IPS-20b (cell line): ENCODE results near the gene MCTP1.

Source experiments
- H3K27ac ChIP-seq: one replicate; pipeline ENCODE4 v1.5.1; 2013; ENCODE audit warnings: low read length
- H3K27me3 ChIP-seq: 2 replicates; pipeline ENCODE4 v1.6.1; 2013; ENCODE audit warnings: mild to moderate bottlenecking, low read length, inconsistent platforms; ENCODE audit not compliant: insufficient read depth
- H3K36me3 ChIP-seq: 2 replicates; pipeline ENCODE4 v1.6.1; 2013; ENCODE audit warnings: low read depth, mild to moderate bottlenecking, inconsistent platforms, low read length, moderate library complexity; ENCODE audit not compliant: insufficient read depth
- H3K4me1 ChIP-seq: 2 replicates; pipeline ENCODE4 v1.6.1; 2013; ENCODE audit warnings: mild to moderate bottlenecking, control low read depth, inconsistent platforms, low read length, moderate library complexity; ENCODE audit not compliant: insufficient read depth
- H3K4me3 ChIP-seq: 2 replicates; pipeline ENCODE4 v1.5.1; 2013; ENCODE audit warnings: mild to moderate bottlenecking, low read length, inconsistent platforms
- H3K9ac ChIP-seq: 2 replicates; pipeline ENCODE4 v1.6.1; 2013; ENCODE audit warnings: low read depth, mild to moderate bottlenecking, inconsistent platforms, low read length, moderate library complexity
- H3K9me3 ChIP-seq: 2 replicates; pipeline ENCODE4 v1.6.1; 2013; ENCODE audit warnings: mild to moderate bottlenecking, low read depth, low read length, inconsistent platforms; ENCODE audit not compliant: insufficient read depth

The MCTP1 gene

GRCh38 chr5:94744906-94745305 lies 540.0 kb downstream of the MCTP1 start:
- no peak overlapping the region for H3K9ac ChIP-seq
- no peak overlapping the region for H3K27ac ChIP-seq
- no peaks in the 10 kb centered on the region for H3K9me3 ChIP-seq
- H3K4me3 ChIP-seq = no peak overlapping the region
- H3K36me3 ChIP-seq = no peaks in the 10 kb centered on the region
- H3K4me1 ChIP-seq = peaks cover 7% of the 10 kb centered on the region; the same call in 1 of the 2 replicates
- H3K27me3 ChIP-seq = no peaks in the 10 kb centered on the region

- Histone ChIP-seq H3K9ac (no peak overlapping the region), H3K27me3 (no peaks in the 10 kb centered on the region), H3K27ac (no peak overlapping the region), H3K4me1 (peaks cover 7% of the 10 kb centered on the region; the same call in 1 of the 2 replicates), H3K9me3 (no peaks in the 10 kb centered on the region), H3K4me3 (no peak overlapping the region), H3K36me3 (no peaks in the 10 kb centered on the region)
These were observed 542.0 kb downstream of the MCTP1 start for GRCh38 chr5:94742852-94743251.

GRCh38 chr5:94740286-94740685 lies 544.6 kb downstream of the MCTP1 start:
- H3K4me3 ChIP-seq = no peak overlapping the region
- H3K9me3 ChIP-seq = no peaks in the 10 kb centered on the region
- H3K27me3 ChIP-seq = no peaks in the 10 kb centered on the region
- H3K9ac ChIP-seq = no peak overlapping the region
- H3K36me3 ChIP-seq = no peaks in the 10 kb centered on the region
- H3K27ac ChIP-seq = no peak overlapping the region
- peaks cover 7% of the 10 kb centered on the region; the same call in 1 of the 2 replicates for H3K4me1 ChIP-seq

GRCh38 chr5:94736498-94736897 lies 548.4 kb downstream of the MCTP1 start:
- Histone ChIP-seq H3K9ac (no peak overlapping the region), H3K36me3 (no peaks in the 10 kb centered on the region), H3K4me1 (peaks cover 7% of the 10 kb centered on the region; the same call in 1 of the 2 replicates), H3K9me3 (no peaks in the 10 kb centered on the region), H3K27ac (no peak overlapping the region), H3K27me3 (no peaks in the 10 kb centered on the region), H3K4me3 (no peak overlapping the region)

GRCh38 chr5:94731471-94731870 lies 553.4 kb downstream of the MCTP1 start:
- H3K9me3 ChIP-seq = no peaks in the 10 kb centered on the region
- no peak overlapping the region for H3K4me3 ChIP-seq
- H3K4me1 ChIP-seq = no peaks in the 10 kb centered on the region
- no peaks in the 10 kb centered on the region for H3K36me3 ChIP-seq
- no peak overlapping the region for H3K9ac ChIP-seq
- no peak overlapping the region for H3K27ac ChIP-seq
- H3K27me3 ChIP-seq = no peaks in the 10 kb centered on the region

GRCh38 chr5:94725142-94725541 lies 559.8 kb downstream of the MCTP1 start:
- no peak overlapping the region for H3K9ac ChIP-seq
- no peaks in the 10 kb centered on the region for H3K36me3 ChIP-seq
- H3K4me1 ChIP-seq = no peaks in the 10 kb centered on the region
- H3K27ac ChIP-seq = no peak overlapping the region
- H3K27me3 ChIP-seq = no peaks in the 10 kb centered on the region
- H3K4me3 ChIP-seq = no peak overlapping the region
- H3K9me3 ChIP-seq = no peaks in the 10 kb centered on the region

GRCh38 chr5:94715768-94716167 lies 569.1 kb downstream of the MCTP1 start:
- Histone ChIP-seq H3K4me3 (no peak overlapping the region), H3K9me3 (no peaks in the 10 kb centered on the region)

GRCh38 chr5:94711785-94712184 lies 573.1 kb downstream of the MCTP1 start:
- peaks cover 29% of the 10 kb centered on the region; the same call in 1 of the 2 replicates for H3K36me3 ChIP-seq
- H3K9me3 ChIP-seq = no peaks in the 10 kb centered on the region
- H3K4me3 ChIP-seq = no peak overlapping the region
- no peak overlapping the region for H3K9ac ChIP-seq
- no peaks in the 10 kb centered on the region for H3K27me3 ChIP-seq
- peaks cover 6% of the 10 kb centered on the region; the same call in 1 of the 2 replicates for H3K4me1 ChIP-seq
- no peak overlapping the region for H3K27ac ChIP-seq

More at GRCh38 chr5:94715768-94716167, 569.1 kb downstream of the MCTP1 start:
- Histone ChIP-seq H3K9ac (no peak overlapping the region), H3K36me3 (peaks cover 7% of the 10 kb centered on the region; the same call in 1 of the 2 replicates), H3K27ac (no peak overlapping the region), H3K4me1 (no peaks in the 10 kb centered on the region), H3K27me3 (no peaks in the 10 kb centered on the region)

- Histone ChIP-seq H3K9me3 (no peaks in the 10 kb centered on the region), H3K4me3 (no peak overlapping the region), H3K27me3 (no peaks in the 10 kb centered on the region), H3K36me3 (peaks cover 29% of the 10 kb centered on the region; the same call in 1 of the 2 replicates), H3K27ac (no peak overlapping the region), H3K9ac (no peak overlapping the region), H3K4me1 (peaks cover 6% of the 10 kb centered on the region; the same call in 1 of the 2 replicates)
These were observed 575.6 kb downstream of the MCTP1 start for GRCh38 chr5:94709277-94709676.

- H3K27me3 ChIP-seq = no peaks in the 10 kb centered on the region
- H3K4me1 ChIP-seq = peaks cover 6% of the 10 kb centered on the region; the same call in 1 of the 2 replicates
- no peak overlapping the region for H3K9ac ChIP-seq
- no peaks in the 10 kb centered on the region for H3K9me3 ChIP-seq
- H3K27ac ChIP-seq = no peak overlapping the region
- H3K36me3 ChIP-seq = peaks cover 38% of the 10 kb centered on the region; the same call in 1 of the 2 replicates
- H3K4me3 ChIP-seq = no peak overlapping the region
These were observed 577.5 kb downstream of the MCTP1 start for GRCh38 chr5:94707359-94707758.

GRCh38 chr5:94705427-94705826 lies 579.5 kb downstream of the MCTP1 start:
- H3K27ac ChIP-seq = no peak overlapping the region
- no peak overlapping the region for H3K9ac ChIP-seq
- no peaks in the 10 kb centered on the region for H3K9me3 ChIP-seq
- H3K27me3 ChIP-seq = no peaks in the 10 kb centered on the region
- no peak overlapping the region for H3K4me3 ChIP-seq
- H3K36me3 ChIP-seq = peaks cover 36% of the 10 kb centered on the region; the same call in 1 of the 2 replicates
- H3K4me1 ChIP-seq = peaks cover 6% of the 10 kb centered on the region; the same call in 1 of the 2 replicates

- no peaks in the 10 kb centered on the region for H3K9me3 ChIP-seq
- H3K27ac ChIP-seq = no peak overlapping the region
- no peaks in the 10 kb centered on the region for H3K27me3 ChIP-seq
- no peak overlapping the region for H3K9ac ChIP-seq
- H3K4me3 ChIP-seq = no peak overlapping the region
- H3K36me3 ChIP-seq = peaks cover 17% of the 10 kb centered on the region; the same call in 1 of the 2 replicates
- H3K4me1 ChIP-seq = peaks cover 6% of the 10 kb centered on the region
These were observed 582.2 kb downstream of the MCTP1 start for GRCh38 chr5:94702729-94703128.
